GM21528 (cell line): ENCODE data around the gene GMCL2.

Experiments used
- ATAC-seq: cut with Tn5 transposase; IDR thresholded peaks from one replicate; pipeline ENCODE4 v1.9.1; 2021; ENCODE audit warnings: mild to moderate bottlenecking, moderate library complexity; ENCODE audit not compliant: unreplicated experiment, low FRiP score

The GMCL2 gene

DNA sequence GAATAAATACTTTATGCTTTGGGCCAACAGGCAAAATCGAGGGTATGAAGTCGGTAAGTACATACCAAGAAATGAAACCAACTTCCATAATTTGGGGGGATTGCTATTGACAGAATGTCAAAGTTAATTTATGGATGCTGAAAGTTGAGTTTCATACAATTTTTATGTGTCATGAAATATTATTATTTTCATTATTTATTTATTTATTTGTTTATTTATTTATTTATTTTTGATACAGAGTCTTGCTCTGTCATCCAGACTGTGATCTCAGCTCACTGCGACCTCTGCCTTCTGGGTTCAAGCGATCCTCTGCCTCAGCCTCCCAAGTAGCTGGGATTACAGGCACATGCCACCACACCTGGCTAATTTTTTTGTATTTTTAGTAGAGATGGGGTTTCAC lies 4.5 kb upstream of the GMCL2 start:
- no peak for ATAC-seq

GRCh38 chr5:178189433-178189832 lies 2.3 kb upstream of the GMCL2 start:
- no peak for ATAC-seq

DNA sequence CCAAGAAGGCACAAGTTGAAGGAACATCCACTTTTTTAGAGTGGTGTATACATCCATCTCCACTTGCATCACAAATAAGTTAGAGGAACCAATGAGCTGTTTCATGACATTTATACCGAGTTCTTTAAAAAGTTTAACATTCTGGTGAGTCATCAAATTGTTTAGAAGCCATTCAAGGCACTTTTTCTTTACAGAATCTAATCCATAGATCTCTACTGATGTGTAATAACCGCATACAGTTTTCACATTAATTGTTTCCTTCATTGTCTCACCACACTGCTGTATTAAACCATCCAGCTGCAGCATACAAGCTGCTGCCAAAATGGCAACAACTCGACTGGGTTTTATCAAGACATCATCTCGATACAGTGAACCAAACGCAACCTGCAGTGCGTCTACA lies 744 bp downstream of the GMCL2 start:
- ATAC-seq = no peak

DNA sequence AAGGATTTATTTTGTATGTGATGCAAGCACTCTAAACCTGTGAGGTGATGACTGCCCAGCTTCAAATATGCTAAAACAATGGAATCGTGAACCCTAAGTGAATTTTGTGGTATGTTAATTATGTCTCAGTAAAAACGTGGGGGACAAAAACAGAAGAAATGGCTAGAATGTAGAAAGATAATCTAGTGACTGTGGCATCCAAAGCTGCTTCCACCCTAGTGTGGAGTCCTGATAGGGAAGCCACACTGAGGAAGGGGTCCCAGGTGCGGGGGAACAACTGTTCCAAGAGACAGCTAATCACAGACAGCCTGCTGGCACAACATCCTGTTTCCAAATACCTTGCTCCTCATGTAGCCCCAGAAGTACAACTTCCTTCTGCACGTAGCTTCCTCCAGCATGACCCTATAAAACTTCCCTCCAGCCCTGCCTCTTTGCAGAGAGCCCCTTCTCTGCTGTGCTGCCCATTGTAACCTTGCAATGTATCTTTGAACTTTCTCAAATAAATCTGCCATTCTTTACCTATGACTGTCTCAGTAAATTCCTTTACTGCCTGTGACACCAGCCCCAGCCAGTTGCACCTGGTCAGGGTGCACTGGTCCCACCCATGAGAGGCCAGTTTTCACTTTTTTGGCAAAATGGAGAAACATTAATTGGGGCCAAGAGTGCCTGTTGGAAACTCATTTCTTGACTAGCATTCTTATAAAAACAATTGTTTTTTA lies 4.9 kb downstream of the GMCL2 start:
- ATAC-seq = no peak

DNA sequence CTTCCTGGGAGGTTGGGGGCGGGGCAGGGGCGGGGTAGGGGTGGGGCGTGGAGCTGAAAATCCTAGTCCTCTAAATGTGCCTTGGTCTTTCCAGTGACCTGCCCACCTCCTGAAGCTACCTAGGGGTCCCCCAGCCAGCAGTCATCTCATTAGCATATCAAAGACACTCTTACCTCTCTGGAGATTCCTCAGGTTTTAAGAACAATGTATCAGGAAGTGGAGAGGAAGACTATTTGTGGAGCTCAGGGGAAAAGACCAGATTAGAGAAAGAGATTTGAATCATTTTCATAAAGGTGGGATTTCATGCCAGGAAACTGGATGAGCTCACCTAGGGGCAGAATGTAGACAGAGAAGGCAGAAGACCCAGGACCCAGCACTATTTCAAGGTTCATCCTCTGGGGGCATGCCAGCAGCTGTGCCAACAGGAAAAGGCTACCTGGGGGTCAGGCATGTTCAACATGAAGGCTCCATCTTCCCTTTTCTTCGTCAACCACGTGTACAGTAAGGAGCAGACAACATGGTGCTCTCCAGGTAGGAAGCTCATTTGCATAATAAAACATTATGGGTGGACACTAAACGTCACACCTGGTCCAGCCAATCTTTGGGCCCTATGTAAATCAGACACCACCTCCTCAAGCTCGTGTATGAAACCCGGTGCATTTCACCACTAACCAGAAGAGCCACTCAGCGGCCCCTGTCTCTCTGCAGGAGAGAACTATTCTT lies 6.9 kb downstream of the GMCL2 start:
- ATAC-seq = no peak

- ATAC-seq = no peak
Observed at GRCh38 chr5:178177569-178177968, 9.6 kb downstream of the GMCL2 start.

GRCh38 chr5:178176791-178177190 lies 10.4 kb downstream of the GMCL2 start:
- ATAC-seq = no peak

- no peak for ATAC-seq
Observed at GRCh38 chr5:178174456-178174855, 12.7 kb downstream of the GMCL2 start.

DNA sequence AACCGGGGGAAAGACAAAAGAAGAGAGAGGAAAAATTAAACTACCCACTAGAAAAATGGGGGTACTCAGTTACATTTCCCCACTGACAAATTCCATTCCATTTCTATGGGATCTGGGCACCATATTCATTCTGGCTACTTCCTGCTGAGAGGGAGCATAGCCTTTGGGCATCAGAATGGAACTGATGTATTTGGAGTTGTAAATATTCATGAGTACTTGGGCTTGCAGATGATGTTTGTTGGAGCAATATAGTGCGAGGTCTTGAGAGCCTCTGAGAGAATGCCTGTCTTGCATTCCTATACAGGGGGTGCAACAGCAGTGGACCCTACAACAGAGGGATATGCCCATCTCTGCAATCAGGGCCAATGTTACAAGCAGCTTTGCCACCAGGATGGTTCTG lies 16.7 kb downstream of the GMCL2 start:
- no peak for ATAC-seq

GRCh38 chr5:178165581-178165980 lies 21.6 kb downstream of the GMCL2 start:
- no peak for ATAC-seq

DNA sequence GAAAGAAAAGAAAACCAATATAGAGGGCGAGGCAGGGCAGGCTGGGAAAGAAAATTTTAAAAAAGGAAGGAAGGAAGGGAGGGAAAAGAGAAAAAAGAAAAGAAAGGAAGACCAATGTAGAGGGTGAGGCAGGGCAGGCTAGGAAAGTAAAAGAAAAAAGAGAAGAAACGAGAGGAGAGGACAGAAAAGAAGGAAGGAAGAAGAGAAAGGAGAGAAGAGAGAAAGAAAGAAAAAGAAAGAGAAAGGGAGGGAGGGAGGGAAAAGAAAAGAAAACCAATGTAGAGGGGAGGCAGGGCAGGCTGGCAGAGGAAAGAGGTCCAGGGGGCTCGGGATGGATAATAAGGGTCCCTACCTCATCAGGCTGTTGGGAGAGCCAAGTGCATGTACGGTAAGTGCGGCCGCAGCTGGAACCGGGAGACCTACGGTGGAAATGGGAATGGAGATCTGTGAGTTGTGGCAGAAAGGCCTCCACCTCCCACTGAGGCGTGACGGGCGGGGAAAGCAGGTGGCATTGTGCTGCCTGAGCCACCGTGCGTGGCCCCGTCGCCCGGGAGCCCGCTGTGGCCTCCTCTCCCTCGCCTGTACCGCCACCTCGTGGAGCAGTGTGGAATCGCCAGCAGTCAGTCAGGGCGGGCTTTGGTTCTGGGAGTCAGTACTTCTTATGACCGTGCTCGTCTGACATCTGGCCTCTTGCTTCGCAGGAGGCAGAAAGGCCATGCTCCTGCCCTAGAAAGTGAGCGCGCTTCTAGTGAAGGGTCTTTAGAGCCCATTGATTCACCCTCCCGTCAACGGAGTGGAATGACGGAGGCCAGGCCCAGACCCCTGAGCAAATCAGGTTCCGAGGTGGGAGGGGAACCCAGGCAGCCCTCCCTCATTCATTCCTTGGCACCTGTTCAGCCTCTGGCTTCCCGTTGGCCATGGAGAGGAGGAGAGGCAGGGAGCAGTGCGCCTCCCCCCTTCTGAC lies 23.1 kb downstream of the GMCL2 start:
- peak; percentile 97 for ATAC-seq

DNA sequence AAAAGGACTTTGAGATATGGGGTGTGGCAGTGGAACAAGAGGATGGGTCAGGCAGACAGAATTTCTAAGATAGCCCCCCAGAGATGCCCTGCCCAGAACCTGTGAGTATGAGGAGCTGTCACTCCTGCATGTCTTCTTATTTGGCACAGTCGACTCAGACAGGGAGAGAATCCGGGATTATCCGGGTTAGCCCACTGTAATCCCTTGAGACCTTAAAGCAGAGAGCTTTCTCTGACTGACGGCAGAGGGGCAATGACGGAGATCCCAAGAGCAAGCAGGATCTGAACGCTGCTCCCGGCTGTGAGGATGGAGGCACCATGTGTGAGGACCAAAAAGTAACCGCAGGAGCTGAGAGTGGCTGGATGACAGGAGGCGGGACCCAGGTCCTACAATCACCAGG lies 24.7 kb downstream of the GMCL2 start:
- ATAC-seq = no peak

- no peak for ATAC-seq
Observed at GRCh38 chr5:178160176-178160575, 27.0 kb downstream of the GMCL2 start.

- ATAC-seq = no peak
Observed at GRCh38 chr5:178155065-178155464, 32.1 kb downstream of the GMCL2 start.

GRCh38 chr5:178153530-178154340 lies 33.4 kb downstream of the GMCL2 start, which contains the start of gene NHP2:
TSS of gene NHP2 (minus strand) at chr5:178153885. CDS start at chr5:178153817, 68 bp downstream.
- ATAC-seq = peak; percentile 99

DNA sequence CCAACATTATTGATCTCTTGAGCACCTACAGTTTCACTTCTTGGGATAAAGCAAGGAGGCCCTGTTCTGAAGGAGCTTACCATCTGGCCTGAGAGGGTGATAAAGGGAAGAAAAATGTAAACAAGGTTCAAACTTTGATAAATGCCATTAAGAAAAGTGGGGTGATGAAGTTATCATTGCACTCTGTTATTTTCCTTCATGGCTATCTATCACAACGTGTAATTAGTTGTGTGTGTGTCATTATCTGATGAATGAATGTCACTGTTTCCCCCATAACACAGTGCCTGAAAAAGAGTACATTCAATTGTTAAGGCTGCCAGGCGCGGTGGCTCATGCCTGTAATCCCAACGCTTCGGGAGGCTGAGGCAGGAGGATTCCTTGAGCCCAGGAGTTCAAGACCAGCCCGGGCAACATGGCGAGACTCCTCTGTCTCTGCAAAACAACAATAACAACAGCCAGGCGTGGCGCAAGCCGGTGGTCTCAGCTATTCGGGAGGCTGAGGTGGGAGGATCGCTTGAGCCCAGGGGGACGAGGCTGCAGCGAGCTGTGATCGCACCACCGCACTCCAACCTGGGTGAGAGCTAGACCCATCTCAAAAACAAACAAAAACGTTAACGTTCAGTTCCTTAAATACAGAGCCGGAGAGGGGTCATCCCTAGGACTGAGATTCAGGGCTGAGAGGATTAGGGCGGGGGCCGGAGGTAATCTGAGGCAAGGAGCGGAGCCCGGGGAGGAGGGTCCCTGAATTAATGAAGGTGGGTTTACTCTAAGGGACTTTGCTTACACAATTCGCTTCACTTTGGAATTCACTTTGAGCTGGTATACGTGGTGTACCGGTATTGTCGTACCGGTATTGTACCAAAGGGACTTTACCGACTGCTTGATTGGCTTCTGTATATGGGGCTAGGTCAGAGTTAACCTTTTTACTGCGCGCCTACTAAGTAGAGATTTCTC lies 34.4 kb downstream of the GMCL2 start:
- no peak for ATAC-seq

- no peak for ATAC-seq
Observed at GRCh38 chr5:178150977-178151734, 36.0 kb downstream of the GMCL2 start.

DNA sequence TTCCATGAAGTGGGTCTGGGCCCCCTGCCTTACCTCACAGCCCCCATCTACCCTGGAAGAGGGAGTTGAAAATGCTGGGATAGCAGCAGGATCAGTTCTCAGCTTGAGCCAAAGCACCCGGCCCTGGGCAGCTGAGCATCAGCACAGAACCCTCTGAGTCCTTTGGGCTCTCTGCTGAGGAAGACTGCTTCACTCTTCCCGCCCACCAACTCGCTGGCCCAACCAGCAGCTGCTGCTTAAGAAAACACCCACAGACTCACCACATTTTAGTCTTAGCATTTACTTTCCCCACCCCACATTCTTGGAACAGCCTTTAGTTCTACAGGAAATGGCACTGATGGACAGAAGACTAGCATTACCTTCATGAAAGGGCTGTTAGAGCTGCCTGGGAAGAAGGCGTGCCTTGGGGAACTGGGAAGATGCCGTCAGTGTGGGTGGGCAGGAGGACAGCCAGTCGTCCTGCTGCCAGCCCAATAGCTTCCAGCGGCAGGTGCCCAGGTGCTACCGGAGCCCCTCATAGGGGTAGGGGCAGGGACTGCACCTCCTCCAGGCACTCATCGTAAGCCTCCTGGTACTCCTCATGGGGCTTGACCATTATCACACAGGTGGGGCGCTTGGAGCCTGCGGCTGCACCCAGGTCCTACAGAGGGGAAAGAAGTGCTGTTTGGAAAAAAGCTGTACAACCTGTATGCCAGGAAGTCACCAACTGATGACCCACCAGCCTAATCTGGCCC lies 37.8 kb downstream of the GMCL2 start:
- ATAC-seq = no peak
